ENCODE measurements around the gene OBI1. TPM values are rescaled to one million over a fixed set of nuclear protein-coding genes. Genes with fewer than 3 reads are reported as not detected.

Gene OBI1
- total RNA-seq, 3 donors from 2014 or later (not counting 1 experiment from before 2014, with no cell fraction given) = 4.9 to 7.8 (median 5.1) TPM

- H3K9me3 Mint-ChIP-seq = peaks cover 2 to 7% of the 10 kb centered on the region in 2 donors
- WGBS (ENCODE audit: insufficient coverage) = 18% methylated on average over 6 of the region's 13 CpGs
- Histone ChIP-seq H3K4me3 (ENCODE audit: low read length) (no peak overlapping the region), H3K27ac (ENCODE audit: low read length) (no peak overlapping the region), H3K9me3 (ENCODE audit: control insufficient read depth, insufficient read depth, low read length) (peaks cover 3% of the 10 kb centered on the region), H3K36me3 (ENCODE audit: control insufficient read depth, insufficient read depth, low read length) (no peaks in the 10 kb centered on the region), H3K4me1 (ENCODE audit: control insufficient read depth, insufficient read depth, low read length) (peaks cover 11% of the 10 kb centered on the region), H3K27me3 (ENCODE audit: control insufficient read depth, insufficient read depth, low read length) (peaks cover 79% of the 10 kb centered on the region)
- H3K36me3 Mint-ChIP-seq = peaks cover 33% of the 10 kb centered on the region
- ATAC-seq = no peak
- H3K4me3 Mint-ChIP-seq = no peak overlapping the region
- H3K27me3 Mint-ChIP-seq (ENCODE audit: low read depth in 2 of 2) = peaks cover 64 to 86% of the 10 kb centered on the region in 2 donors
- no peak for TF ChIP-seq CTCF (IDR thresholded peaks at IDR 0.05)
- DNase-seq = no peak
- no peak overlapping the region for H3K27ac Mint-ChIP-seq
- intact Hi-C loops (cut with micrococcal nuclease) = no loop called here
- peaks cover 0 to 5% of the 10 kb centered on the region in 2 donors for H3K4me1 Mint-ChIP-seq
These were observed 65.8 kb downstream of the OBI1 start for GRCh38 chr13:78593129-78593528.

DNA sequence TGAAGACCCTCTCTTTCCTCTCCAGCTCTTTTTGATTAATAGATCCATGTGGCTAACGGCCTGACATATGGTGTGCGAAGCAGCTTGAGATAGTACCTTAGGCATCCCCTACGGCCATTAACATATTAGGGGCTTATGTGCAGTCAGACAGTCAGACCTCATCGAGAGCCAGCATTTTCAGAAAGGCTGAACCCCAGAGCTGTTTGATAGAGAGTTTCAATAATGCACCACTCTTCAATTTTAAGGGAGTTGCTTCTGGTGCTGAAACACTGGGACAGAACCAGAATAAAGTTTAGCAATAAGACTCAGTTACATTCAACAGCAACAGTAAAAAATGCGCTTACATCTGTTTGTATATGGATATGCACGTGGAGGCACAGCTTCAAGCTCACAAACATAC is 66.4 kb downstream of the OBI1 start:
- Histone ChIP-seq H3K27me3 (ENCODE audit: control insufficient read depth, insufficient read depth, low read length) (peaks cover 79% of the 10 kb centered on the region), H3K36me3 (ENCODE audit: control insufficient read depth, insufficient read depth, low read length) (no peaks in the 10 kb centered on the region), H3K4me3 (ENCODE audit: low read length) (no peak overlapping the region), H3K9me3 (ENCODE audit: control insufficient read depth, insufficient read depth, low read length) (peaks cover 3% of the 10 kb centered on the region), H3K4me1 (ENCODE audit: control insufficient read depth, insufficient read depth, low read length) (peaks cover 11% of the 10 kb centered on the region), H3K27ac (ENCODE audit: low read length) (no peak overlapping the region)
- TF ChIP-seq CTCF (IDR thresholded peaks at IDR 0.05) = no peak
- WGBS (ENCODE audit: insufficient coverage) = 27% methylated on average over 4 of the region's 6 CpGs
- ATAC-seq (no peak), DNase-seq (no peak)
- Mint-ChIP-seq H3K4me1 (peaks cover 0 to 5% of the 10 kb centered on the region in 2 donors), H3K36me3 (peaks cover 38% of the 10 kb centered on the region), H3K27ac (no peak overlapping the region), H3K4me3 (no peak overlapping the region), H3K9me3 (peaks cover 2 to 7% of the 10 kb centered on the region in 2 donors), H3K27me3 (ENCODE audit: low read depth in 2 of 2) (peaks cover 68 to 87% of the 10 kb centered on the region in 2 donors)
- intact Hi-C loops (cut with micrococcal nuclease) = no loop called here

- Histone ChIP-seq H3K27ac (ENCODE audit: low read length) (no peak overlapping the region), H3K36me3 (ENCODE audit: control insufficient read depth, insufficient read depth, low read length) (no peaks in the 10 kb centered on the region), H3K4me1 (ENCODE audit: control insufficient read depth, insufficient read depth, low read length) (no peaks in the 10 kb centered on the region), H3K9me3 (ENCODE audit: control insufficient read depth, insufficient read depth, low read length) (no peaks in the 10 kb centered on the region), H3K27me3 (ENCODE audit: control insufficient read depth, insufficient read depth, low read length) (peaks cover 59% of the 10 kb centered on the region), H3K4me3 (ENCODE audit: low read length) (no peak overlapping the region)
- Mint-ChIP-seq H3K4me3 (no peak overlapping the region), H3K27ac (no peak overlapping the region), H3K4me1 (peaks cover 0 to 8% of the 10 kb centered on the region in 2 donors), H3K27me3 (ENCODE audit: low read depth in 2 of 2) (peaks cover 64 to 84% of the 10 kb centered on the region in 2 donors), H3K9me3 (peaks cover 6 to 10% of the 10 kb centered on the region in 2 donors), H3K36me3 (peaks cover 36% of the 10 kb centered on the region)
- WGBS (ENCODE audit: insufficient coverage) = 7% methylated on average over 3 of the region's 7 CpGs
- no peak for TF ChIP-seq CTCF (IDR thresholded peaks at IDR 0.05)
- intact Hi-C loops (cut with micrococcal nuclease) = no loop called here
- ATAC-seq (no peak), DNase-seq (no peak)
These were observed 69.7 kb downstream of the OBI1 start for GRCh38 chr13:78589206-78589605.

GRCh38 chr13:78587395-78587794 is 71.6 kb downstream of the OBI1 start:
- H3K4me1 ChIP-seq (ENCODE audit: control insufficient read depth, insufficient read depth, low read length) = no peaks in the 10 kb centered on the region
- H3K27me3 ChIP-seq (ENCODE audit: control insufficient read depth, insufficient read depth, low read length) = peaks cover 47% of the 10 kb centered on the region
- TF ChIP-seq CTCF (IDR thresholded peaks at IDR 0.05) = no peak
- Mint-ChIP-seq H3K9me3 (peaks cover 6 to 10% of the 10 kb centered on the region in 2 donors), H3K36me3 (peaks cover 24% of the 10 kb centered on the region), H3K4me3 (no peak overlapping the region), H3K4me1 (peaks cover 0 to 4% of the 10 kb centered on the region in 2 donors), H3K27me3 (ENCODE audit: low read depth in 2 of 2) (peaks cover 54 to 66% of the 10 kb centered on the region in 2 donors), H3K27ac (no peak overlapping the region)
- no peak overlapping the region for H3K4me3 ChIP-seq (ENCODE audit: low read length)
- WGBS (ENCODE audit: insufficient coverage) = 21% methylated on average over 18 of the region's 18 CpGs
- no peaks in the 10 kb centered on the region for H3K36me3 ChIP-seq (ENCODE audit: control insufficient read depth, insufficient read depth, low read length)
- intact Hi-C loops (cut with micrococcal nuclease) = no loop called here
- H3K9me3 ChIP-seq (ENCODE audit: control insufficient read depth, insufficient read depth, low read length) = no peaks in the 10 kb centered on the region
- DNase-seq (peak in 1 of 2 donors; percentile 8), ATAC-seq (no peak)
- no peak overlapping the region for H3K27ac ChIP-seq (ENCODE audit: low read length)
